ENCODE results near the gene GNGT2.

GNGT2 gene

GRCh38 chr17:49210158-49211029, at the start of gene GNGT2, which contains the start of gene ABI3:
TSS of gene GNGT2 (minus strand) at chr17:49210574. CDS start at chr17:49207422, 3,152 bp downstream.
TSS of gene ABI3 (plus strand) at chr17:49210707. CDS start at chr17:49210725, 18 bp downstream.
- peak; percentile 77 for DNase-seq (ENCODE audit: low spot score)

DNA sequence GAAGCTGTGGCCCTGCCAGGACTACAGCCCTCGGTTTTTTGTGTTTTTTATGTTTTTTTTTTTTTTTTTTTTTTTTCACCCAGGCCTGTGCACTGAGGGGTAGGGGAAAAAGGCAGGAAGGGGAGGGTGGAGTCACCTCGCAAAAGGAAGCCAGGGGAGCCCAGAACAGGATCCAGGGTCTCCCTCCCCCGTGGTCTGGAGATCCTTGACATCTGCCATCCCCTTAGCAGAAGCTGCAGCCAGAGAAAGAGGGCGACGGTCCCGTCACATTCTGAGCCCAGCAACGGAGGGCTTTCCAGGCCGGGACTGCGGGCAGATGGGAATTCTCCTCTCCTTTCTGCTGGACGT, 49.3 kb upstream of the GNGT2 start:
- DNase-seq (ENCODE audit: low spot score), result no peak

GRCh38 chr17:49258394-49258793, 48.0 kb upstream of the GNGT2 start:
- no peak for DNase-seq (ENCODE audit: low spot score)

DNA sequence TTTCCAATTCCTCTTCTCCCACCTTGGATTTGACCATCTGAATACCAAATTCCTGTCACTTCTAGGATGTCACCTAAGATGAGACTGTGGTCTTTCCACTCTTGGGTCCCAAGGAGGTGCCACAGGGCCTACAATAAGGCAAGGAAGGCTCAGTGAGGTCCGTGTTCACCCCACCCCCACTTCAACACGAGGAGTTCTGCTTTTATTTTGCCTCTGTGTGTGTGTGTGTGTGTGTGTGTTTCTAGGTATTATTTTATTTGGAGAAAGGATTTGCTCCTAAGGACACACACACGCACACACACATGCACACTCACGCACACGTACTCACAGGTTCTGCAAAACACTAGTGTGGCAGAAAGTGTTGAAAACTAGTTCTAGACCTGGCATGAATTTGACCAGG, 44.8 kb upstream of the GNGT2 start:
- DNase-seq (ENCODE audit: low spot score), result no peak

DNA sequence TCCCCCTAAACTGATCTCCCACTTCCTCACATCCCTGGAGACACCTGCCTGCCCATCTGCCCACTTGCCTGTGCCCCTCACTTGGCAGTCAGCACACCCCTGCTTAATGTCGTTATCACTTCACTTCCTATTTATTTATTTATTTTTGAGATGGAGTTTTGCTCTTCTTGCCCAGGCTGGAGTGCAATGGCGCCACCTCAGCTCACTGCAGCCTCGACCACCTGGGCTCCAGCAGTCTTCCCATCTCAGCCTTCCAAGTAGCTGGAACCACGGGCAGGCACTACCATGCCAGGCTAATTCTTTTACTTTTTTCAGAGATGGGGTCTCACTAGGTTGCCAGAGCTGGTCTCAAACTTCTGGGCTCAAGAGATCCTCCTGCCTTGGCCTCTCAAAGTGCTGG, 43.7 kb upstream of the GNGT2 start:
- no peak for DNase-seq (ENCODE audit: low spot score)

DNA sequence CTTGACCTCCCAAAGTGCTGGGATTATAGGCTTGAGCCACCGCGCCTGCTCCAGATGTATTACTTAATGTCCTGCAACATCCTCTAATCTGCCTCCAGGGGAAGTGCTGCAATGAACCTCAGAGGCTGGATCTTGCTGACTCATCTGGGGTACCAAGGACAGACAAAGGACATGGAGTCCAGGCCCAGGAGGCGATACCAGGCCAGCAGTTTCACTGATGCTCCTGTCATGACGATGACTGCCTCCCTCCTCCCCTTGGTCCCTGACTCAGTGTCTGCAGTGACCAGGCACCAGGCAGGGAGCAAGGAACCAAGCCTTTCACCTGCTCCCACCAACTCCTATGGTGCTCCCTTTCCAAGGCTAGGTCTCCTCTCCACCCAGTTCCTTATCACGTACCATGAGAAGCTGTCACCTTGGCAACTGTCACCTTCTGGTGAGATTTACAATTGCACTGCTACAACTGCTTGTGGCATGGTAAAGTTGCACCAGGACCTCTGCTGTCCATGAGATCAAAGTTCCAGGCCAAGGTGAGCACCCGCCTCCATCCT, 41.8 kb upstream of the GNGT2 start:
- DNase-seq (ENCODE audit: low spot score), result no peak

GRCh38 chr17:49249890-49250522, 39.6 kb upstream of the GNGT2 start:
- DNase-seq (ENCODE audit: low spot score), result no peak

- no peak for DNase-seq (ENCODE audit: low spot score)
Measured at GRCh38 chr17:49249292-49249794, 39.0 kb upstream of the GNGT2 start.

DNA sequence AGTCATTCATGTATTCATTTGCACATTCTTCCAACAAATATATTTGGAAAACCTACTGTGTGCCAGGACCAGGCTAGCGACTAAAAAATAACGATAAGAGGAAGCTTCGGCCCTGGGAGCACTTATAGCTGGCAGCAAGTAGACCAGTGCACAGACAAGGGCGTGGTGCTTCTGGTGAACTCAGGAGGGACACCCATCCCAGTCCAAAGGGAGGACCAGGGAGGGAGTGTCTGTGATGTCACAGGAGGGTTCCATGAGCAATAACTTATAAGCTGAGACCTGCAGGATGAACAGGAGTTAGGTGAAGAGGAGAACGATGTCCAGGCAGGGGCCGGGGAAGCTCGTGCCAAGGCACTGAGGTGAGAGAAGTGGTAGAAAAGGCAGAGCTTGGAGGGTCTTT, 37.6 kb upstream of the GNGT2 start:
- no peak for DNase-seq (ENCODE audit: low spot score)

DNA sequence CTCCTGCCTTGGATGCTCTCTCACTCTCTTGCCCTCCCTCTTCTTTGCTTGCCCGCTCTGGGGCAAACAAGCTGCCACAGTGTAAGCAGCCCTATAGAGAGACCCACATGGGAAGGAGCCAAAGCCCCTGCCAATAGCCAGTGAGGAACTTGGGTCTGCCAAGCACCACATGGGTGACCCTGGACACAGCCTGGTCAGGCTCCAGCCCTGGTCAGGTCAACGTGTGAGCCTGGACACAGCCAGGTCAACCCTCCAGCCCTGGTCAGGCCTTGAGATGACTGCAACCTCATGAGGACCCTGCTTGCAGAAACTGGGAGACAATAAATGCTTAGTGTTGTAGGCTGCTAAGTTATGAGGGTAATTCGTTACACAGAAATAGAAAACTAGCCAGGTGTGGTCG, 34.5 kb upstream of the GNGT2 start:
- DNase-seq (ENCODE audit: low spot score), result no peak

DNA sequence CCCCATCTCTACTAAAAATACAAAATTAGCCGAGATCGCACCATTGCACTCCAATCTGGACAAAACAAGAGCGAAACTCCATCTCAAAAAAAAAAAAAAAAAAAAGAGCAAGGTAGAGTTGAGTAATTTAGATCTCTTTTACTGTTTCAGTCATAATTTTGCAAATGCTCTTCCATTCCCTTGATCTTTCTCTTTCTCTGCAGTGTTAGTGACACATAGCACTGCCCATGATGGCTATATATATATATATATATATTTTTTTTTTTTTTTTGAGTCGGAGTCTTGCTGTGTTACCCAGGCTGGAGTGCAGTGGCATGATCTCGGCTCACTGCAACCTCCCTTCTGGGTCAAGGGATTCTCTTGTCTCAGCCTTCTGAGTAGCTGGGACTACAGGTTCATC, 32.4 kb upstream of the GNGT2 start:
- DNase-seq (ENCODE audit: low spot score), result no peak

- no peak for DNase-seq (ENCODE audit: low spot score)
Measured at GRCh38 chr17:49241692-49242397, 31.5 kb upstream of the GNGT2 start.

GRCh38 chr17:49241040-49241439, 30.7 kb upstream of the GNGT2 start:
- no peak for DNase-seq (ENCODE audit: low spot score)

GRCh38 chr17:49240619-49241018, 30.2 kb upstream of the GNGT2 start:
- no peak for DNase-seq (ENCODE audit: low spot score)

DNA sequence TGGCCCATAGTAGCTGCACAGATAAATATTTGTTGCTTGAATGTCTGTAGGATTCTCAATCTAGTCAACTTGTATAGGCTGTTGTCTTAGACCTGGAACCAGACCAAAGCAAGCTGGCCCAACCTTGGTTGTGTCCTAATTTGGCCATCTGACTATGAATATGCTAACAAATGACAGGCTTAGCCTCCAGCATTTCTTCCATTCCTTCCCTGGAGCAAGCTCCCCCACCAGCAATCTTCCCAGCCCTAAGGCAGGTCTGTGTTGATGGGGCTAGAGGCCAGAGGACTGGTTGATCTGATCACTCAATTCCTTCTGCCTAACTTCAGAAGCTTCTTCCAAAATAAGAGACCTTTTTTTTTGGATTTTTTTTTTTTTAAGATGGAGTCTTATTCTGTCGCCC, 29.6 kb upstream of the GNGT2 start:
- no peak for DNase-seq (ENCODE audit: low spot score)

- no peak for DNase-seq (ENCODE audit: low spot score)
Measured at GRCh38 chr17:49235896-49236295, 25.5 kb upstream of the GNGT2 start.

DNA sequence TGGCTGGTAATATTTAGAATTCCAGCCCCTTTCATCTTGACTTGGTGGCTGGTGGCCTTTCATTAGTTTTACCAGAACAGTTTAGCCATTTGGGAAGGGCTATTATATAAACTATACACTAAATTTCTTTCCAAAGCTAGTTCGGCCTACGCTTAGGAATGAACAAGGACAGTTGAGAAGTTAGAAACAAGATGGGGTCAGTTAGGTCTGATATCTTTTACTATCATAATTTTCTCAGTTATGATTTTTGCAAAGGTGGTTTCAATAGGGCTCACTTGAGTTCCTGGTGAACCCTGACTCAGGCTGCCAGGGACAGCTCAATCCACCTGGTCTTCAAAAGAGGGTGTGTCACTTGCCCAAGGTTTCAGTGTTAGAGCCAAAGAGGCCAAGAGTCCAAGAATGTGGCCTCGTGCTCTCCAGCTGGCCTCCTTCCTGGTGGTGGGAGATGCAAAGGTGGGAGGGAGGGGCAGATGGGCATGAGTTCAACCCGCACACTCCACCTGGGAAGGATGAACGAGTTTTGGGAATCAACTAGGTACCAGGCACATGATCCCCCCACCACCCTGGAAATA, 24.2 kb upstream of the GNGT2 start:
- no peak for DNase-seq (ENCODE audit: low spot score)

DNA sequence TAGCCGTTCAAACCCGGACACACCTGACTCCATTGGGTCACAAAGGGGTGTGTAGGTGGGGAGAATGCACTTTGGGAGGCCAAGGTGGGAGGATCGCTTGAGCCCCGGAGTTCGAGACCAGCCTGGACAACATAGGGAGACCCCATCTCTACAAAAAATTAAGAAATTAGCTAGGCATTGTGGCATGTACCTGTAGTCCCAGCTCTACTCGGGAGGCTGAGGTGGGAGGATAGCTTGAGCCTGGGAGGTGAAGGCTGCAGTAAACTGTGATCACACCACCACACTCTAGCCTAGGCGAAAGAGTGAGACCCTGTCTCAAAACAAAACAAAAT, 21.2 kb upstream of the GNGT2 start:
- no peak for DNase-seq (ENCODE audit: low spot score)

DNA sequence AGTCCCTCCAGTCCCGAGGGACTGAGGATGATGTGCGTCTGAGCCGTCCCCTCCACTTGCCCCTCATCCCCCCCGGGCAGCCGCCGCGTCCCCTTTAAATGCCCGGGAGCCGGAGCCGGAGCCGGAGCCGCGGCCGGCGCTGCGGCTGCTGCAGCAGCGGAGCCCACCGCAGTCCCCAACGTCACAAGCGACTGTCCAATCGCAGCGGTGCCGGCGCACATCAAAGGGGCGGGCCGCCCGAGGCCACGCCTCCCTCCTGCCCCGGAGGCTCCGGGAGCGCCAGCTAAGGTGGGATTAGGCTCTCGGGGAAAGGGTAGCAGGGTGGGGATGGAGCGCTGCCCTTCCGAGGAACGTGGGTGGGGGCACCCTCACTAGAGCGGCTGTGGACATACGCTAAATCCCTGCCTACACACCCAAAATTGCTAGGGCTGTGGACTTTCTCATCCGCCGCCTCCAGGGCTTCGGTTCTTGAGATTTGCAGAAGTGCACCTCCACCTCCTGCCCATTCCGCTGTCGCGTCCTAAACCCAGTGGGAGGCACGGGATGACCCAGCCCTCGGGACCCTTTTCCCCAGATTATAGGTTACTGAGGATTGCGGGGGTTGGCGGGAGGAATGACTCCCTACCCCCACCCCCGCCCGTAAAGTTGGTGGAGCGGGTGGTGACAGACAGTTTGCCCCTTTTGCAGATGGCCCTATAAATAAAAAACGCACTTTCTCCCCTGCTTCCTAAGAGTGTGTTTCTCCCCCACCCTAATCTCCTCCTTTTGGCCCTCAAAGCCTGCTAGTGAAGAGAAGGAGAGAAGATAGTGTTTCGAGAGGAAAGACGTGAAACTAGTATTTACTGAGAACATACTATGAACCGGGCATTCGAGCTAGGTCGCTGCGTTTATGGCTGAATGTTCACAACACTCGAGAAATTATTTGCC, 20.5 kb upstream of the GNGT2 start, which contains the start of gene PHOSPHO1:
Gene PHOSPHO1 (minus strand): TSS at position 152 of the 927 bp plus-strand sequence. CDS start 4,096 bp downstream, outside the sequence.
- DNase-seq (ENCODE audit: low spot score), result peak; percentile 97

DNA sequence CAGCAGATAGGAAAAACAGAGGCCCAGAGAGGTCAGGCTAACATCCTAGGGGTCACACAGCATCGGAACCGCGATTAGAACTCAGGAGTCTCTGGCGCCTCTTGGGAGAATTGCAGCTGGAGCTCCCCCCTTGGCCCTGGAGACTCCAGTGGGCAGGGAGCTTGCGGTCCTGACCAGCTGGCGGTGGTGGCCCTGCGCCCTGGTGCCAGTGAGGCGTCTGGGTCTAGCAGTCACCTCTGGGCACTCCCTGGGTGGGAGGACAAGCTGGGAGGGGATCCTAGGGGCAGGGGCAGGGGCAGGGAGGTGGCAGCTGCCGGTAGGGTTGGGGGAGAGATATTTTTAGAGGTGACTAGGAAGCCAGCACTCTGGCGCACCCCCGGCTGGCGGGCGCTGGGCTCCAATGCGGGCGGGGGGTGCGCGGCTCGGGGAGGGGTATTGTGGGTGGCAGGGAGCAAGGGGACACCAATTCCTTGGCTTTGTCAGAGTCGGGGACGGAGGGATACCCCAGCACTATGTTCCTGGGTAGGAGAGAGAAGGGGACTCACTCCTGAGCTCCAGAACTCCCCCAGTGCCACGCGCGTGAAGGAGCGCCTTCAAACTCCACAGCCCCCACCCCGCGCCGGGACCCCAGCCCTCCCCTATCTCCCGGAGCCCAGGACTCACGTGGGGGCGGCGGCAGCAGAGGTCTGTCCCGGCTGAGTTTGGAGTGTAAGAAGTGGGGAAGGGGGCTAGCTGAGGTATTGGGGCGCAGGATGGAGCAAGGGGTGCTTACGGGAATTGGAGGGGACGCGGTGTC, 19.6 kb upstream of the GNGT2 start:
- DNase-seq (ENCODE audit: low spot score), result no peak
